HepG2 (cell line): ENCODE measurements around the gene SMARCC1. TPM values are rescaled to one million over a fixed set of nuclear protein-coding genes. Genes with fewer than 3 reads are reported as not detected.

Experiments
- ATAC-seq: fragments of 200-7000 bp; cut with Tn5 transposase; 3 replicates; pipeline ENCODE4 v1.9.1; 2020; ENCODE audit warnings: mild to moderate bottlenecking, moderate library complexity
- BruUV-seq: library from RNA; stranded (reverse); fragments of 400-500 nt; replicated peaks from 2 replicates; lab custom pipeline; 2021; lab: Mats Ljungman, UMichigan
- CTCF ChIA-PET: fragments of 300-600 bp; formaldehyde crosslinking; extraction: SDS; loops from one replicate; lab custom pipeline; 2021; ENCODE audit warnings: low total read pairs, inconsistent platforms, low intra/inter-chr PET ratio; lab: Yijun Ruan, JAX
- POLR2A ChIA-PET: fragments of 350-600 bp; sonication (Branson Sonifier 250); formaldehyde crosslinking; loops from one replicate; lab custom pipeline; 2020; ENCODE audit warnings: antibody characterized with exemption, inconsistent platforms; lab: Yijun Ruan, JAX
- DNase-seq: peaks from one replicate; pipeline ENCODE4 v3.0.0-alpha.2; 2015; ENCODE audit warnings: low spot score
- FAIRE-seq: peaks from 3 replicates; lab custom pipeline; 2011; peaks lifted over from hg19 to GRCh38; lab: Jason Lieb, UNC
- H2AFZ ChIP-seq: one replicate; pipeline ENCODE4 v1.6.1; 2011; ENCODE audit warnings: low read length, inconsistent platforms
- H3K27ac ChIP-seq: fragments of 300-600 bp; 3 replicates; pipeline ENCODE4 v1.8.0; 2011; ENCODE audit warnings: mixed run types, mild to moderate bottlenecking, mixed read lengths, low read length, inconsistent platforms; ENCODE audit not compliant: insufficient read depth; ENCODE audit errors: extremely low read length
- H3K27me3 ChIP-seq, 2 experiments: fragments of 200-600 bp in 1 of 2; 2 replicates in 1 of 2; 3 replicates in 1 of 2; pipeline versions ENCODE4 v1.6.0 to v1.8.0; 2011; ENCODE audit warnings: low read length in 2 of 2, mild to moderate bottlenecking in 2 of 2, moderate library complexity in 2 of 2, inconsistent platforms in 1 of 2; ENCODE audit not compliant: insufficient read depth in 2 of 2, control insufficient read depth in 1 of 2
- H3K36me3 ChIP-seq, 2 experiments: fragments of 200-600 bp in 1 of 2; replicated peaks in 1 of 2; 2 replicates in 1 of 2; 3 replicates in 1 of 2; pipeline versions ENCODE4 v1.5.1 to v1.8.0; 2011; ENCODE audit warnings: low read length in 2 of 2, inconsistent platforms in 1 of 2; ENCODE audit not compliant: insufficient read depth in 2 of 2, control insufficient read depth in 1 of 2
- H3K4me1 ChIP-seq: 2 replicates; pipeline ENCODE4 v1.5.1; 2012; ENCODE audit warnings: low read length, inconsistent platforms; ENCODE audit not compliant: insufficient read depth
- H3K4me2 ChIP-seq: 2 replicates; pipeline ENCODE4 v1.6.0; 2011; ENCODE audit warnings: low read depth, low read length, inconsistent platforms
- H3K4me3 ChIP-seq, 3 experiments: fragments of 200-600 bp in 1 of 3; sonication (generic), shearing (Covaris generic) in 1 of 3; replicated peaks in 1 of 3; 2 replicates each; pipeline ENCODE4 v1.5.1; 2011 to 2016; ENCODE audit warnings: low read length in 3 of 3, inconsistent platforms in 2 of 3, low read depth in 2 of 3, mild to moderate bottlenecking in 2 of 3, control low read depth in 1 of 3, mixed read lengths in 1 of 3; ENCODE audit not compliant: insufficient read depth in 1 of 3
- H3K79me2 ChIP-seq: one replicate; pipeline ENCODE4 v1.6.1; 2011; ENCODE audit warnings: low read length, inconsistent platforms; ENCODE audit not compliant: insufficient read depth
- H3K9ac ChIP-seq: 2 replicates; pipeline ENCODE4 v1.6.0; 2011; ENCODE audit warnings: mild to moderate bottlenecking, low read depth, low read length, inconsistent platforms; ENCODE audit not compliant: insufficient read depth
- H3K9me3 ChIP-seq: 2 replicates; pipeline ENCODE4 v1.5.1; 2012; ENCODE audit warnings: mild to moderate bottlenecking, low read length
- H4K20me1 ChIP-seq: 2 replicates; pipeline ENCODE4 v1.6.0; 2011; ENCODE audit warnings: inconsistent platforms, mild to moderate bottlenecking, low read length, moderate library complexity; ENCODE audit not compliant: insufficient read depth
- CBX5 ChIP-seq: sonication (generic); formaldehyde crosslinking; IDR thresholded peaks from 2 replicates; pipeline ENCODE4 v1.4.0; 2020; ENCODE audit warnings: missing genetic modification reagents, borderline replicate concordance
- JUNB ChIP-seq: sonication (generic); formaldehyde crosslinking; IDR thresholded peaks from 2 replicates; pipeline ENCODE4 v1.8.0; 2022; ENCODE audit warnings: missing genetic modification reagents, mild to moderate bottlenecking, borderline replicate concordance
- JUND ChIP-seq: sonication (generic); formaldehyde crosslinking; IDR thresholded peaks from 2 replicates; pipeline ENCODE4 v1.8.0; 2022; ENCODE audit warnings: mild to moderate bottlenecking, missing genetic modification reagents
- NCOA2 ChIP-seq: sonication (generic); formaldehyde crosslinking; IDR thresholded peaks from 2 replicates; pipeline ENCODE4 v1.8.0; 2022; ENCODE audit warnings: inconsistent platforms
- RARA ChIP-seq: IDR thresholded peaks from 2 replicates; pipeline ENCODE4 v1.6.1; 2016; ENCODE audit warnings: missing genetic modification reagents, missing compliant biosample characterization
- RFXAP ChIP-seq: sonication (generic); formaldehyde crosslinking; IDR thresholded peaks from 2 replicates; pipeline ENCODE4 v1.4.0; 2020; ENCODE audit warnings: missing genetic modification reagents, borderline replicate concordance
- ZNF121 ChIP-seq: sonication (generic); formaldehyde crosslinking; IDR thresholded peaks from 2 replicates; pipeline ENCODE4 v1.5.0; 2020; ENCODE audit warnings: mild to moderate bottlenecking, missing genetic modification reagents
- ZNF274 ChIP-seq: sonication (generic); formaldehyde crosslinking; IDR thresholded peaks from 2 replicates; pipeline ENCODE4 v1.5.1; 2020; ENCODE audit warnings: mild to moderate bottlenecking, missing genetic modification reagents
- ZNF556 ChIP-seq: sonication (generic); formaldehyde crosslinking; IDR thresholded peaks from 2 replicates; pipeline ENCODE4 v1.4.0; 2020; ENCODE audit warnings: mild to moderate bottlenecking, missing genetic modification reagents, borderline replicate concordance
- ZSCAN21 ChIP-seq: sonication (generic); formaldehyde crosslinking; IDR thresholded peaks from 2 replicates; pipeline ENCODE4 v1.8.0; 2022; ENCODE audit warnings: mild to moderate bottlenecking, missing genetic modification reagents, moderate library complexity, borderline replicate concordance
- WGBS: methylation state at CpG from one replicate; pipeline ENCODE4 v1.1.6; 2017; ENCODE audit warnings: low lambda C conversion rate; 5-methylcytosine and 5-hydroxymethylcytosine counted together
- in situ Hi-C: cut with HindIII; loops from 2 replicates; pipeline ENCODE4 v1.10.0; 2017; ENCODE audit warnings: low pct_unique_long_range_greater_than_20kb; ENCODE audit not compliant: extremely low pct_ligation_motif_present
- intact Hi-C: fragments of 100-400 bp; cut with micrococcal nuclease; formaldehyde crosslinking; loops from one replicate; pipeline ENCODE4 v1.10.0; 2022; ENCODE audit not compliant: unreplicated experiment
- polyA plus RNA-seq, 8 experiments: library from polyadenylated mRNA; depleted of rRNA in 3 of 8; stranded (reverse) in 7 of 8; unstranded in 1 of 8; fragments of >200 nt; fragmentation: Illumina TruSeq in 4 of 8; extraction: Trizol in 4 of 8; gene quantifications; 2 replicates each; pipeline versions ENCODE4 v1.2.1 to v1.2.3, GENCODE V29; 2011 to 2016; ENCODE audit warnings: low read depth in 4 of 8, missing spikeins in 1 of 8, mixed read lengths in 1 of 8; ENCODE audit not compliant: insufficient read depth in 1 of 8
- total RNA-seq, 5 experiments: library from RNA; depleted of rRNA; stranded (reverse); fragments of >200 nt; fragmentation: Illumina TruSeq; extraction: Trizol; gene quantifications; 2 replicates each; pipeline ENCODE4 v1.2.3, GENCODE V29; 2016; ENCODE audit warnings: low read depth in 1 of 5
- TF ChIP-seq, protein P1 (sequence below): sonication (generic); formaldehyde crosslinking; IDR thresholded peaks from 2 replicates; pipeline ENCODE4 v1.4.0; 2020; ENCODE audit warnings: mild to moderate bottlenecking, missing genetic modification reagents, borderline replicate concordance
- TF ChIP-seq, protein P2 (sequence below): IDR thresholded peaks from 2 replicates; pipeline ENCODE4 v1.6.1; 2016; ENCODE audit warnings: missing compliant biosample characterization, missing genetic modification reagents, borderline replicate concordance

SMARCC1 gene
- total and polyA plus RNA-seq, 2 of the 13 experiments (the other 11 are each of a cell fraction or from before 2014, with no cell fraction given): 47.9 to 58.4 TPM

- no peak for TF ChIP-seq CBX5 (CRISPR knock-in tag)
- TF ChIP-seq NCOA2 (CRISPR knock-in tag): no peak
- no peak for TF ChIP-seq ZSCAN21 (CRISPR knock-in tag)
- TF ChIP-seq JUND (CRISPR knock-in tag): no peak
Measured at GRCh38 chr3:47772788-47773187, 8.9 kb downstream of the SMARCC1 start (continued).

DNA sequence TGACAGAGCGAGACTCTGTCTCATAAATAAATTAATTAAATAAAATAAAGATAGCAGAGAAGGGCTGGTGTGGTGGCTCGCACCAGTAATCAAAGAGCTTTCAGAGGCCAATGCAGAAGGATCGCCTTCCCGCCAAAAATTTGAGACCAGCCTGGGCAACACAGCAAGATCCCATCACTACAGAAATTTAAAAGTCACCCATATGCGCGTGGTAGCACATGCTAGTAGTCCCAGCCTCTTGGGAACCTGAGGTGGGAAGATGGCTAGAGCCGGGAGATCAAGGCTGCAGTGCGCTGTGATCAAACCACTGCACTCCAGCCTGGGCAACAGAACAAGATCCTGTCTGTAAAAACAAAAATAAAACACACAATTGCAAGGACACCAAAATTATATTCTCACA lies 9.6 kb downstream of the SMARCC1 start:
- no peak for DNase-seq
- TF ChIP-seq ZNF121 (CRISPR knock-in tag) (peak; percentile 67), ZNF274 (no peak), RFXAP (no peak)
- Histone ChIP-seq H3K4me3 (no peak overlapping the region), H3K27me3 (no peaks in the 10 kb centered on the region), H3K36me3 (peaks cover 4 to 33% of the 10 kb centered on the region in 2 experiments; a peak in 4 of 5 replicates), H3K79me2 (peaks cover 78% of the 10 kb centered on the region), H3K9me3 (no peaks in the 10 kb centered on the region), H3K4me1 (peaks cover 4% of the 10 kb centered on the region), H4K20me1 (peaks cover 28% of the 10 kb centered on the region), H3K27ac (no peak overlapping the region), H3K9ac (no peak overlapping the region), H2AFZ (no peak overlapping the region), H3K4me2 (no peak overlapping the region)
- FAIRE-seq: no peak
- BruUV-seq: no TSS peak
- ChIA-PET POLR2A (no interaction called here), CTCF (no interaction called here)
- in situ Hi-C loops: no loop called here
- 96% methylated on average over 8 of the region's 8 CpGs for WGBS
- intact Hi-C loops: no loop called here
- no peak for ATAC-seq

DNA sequence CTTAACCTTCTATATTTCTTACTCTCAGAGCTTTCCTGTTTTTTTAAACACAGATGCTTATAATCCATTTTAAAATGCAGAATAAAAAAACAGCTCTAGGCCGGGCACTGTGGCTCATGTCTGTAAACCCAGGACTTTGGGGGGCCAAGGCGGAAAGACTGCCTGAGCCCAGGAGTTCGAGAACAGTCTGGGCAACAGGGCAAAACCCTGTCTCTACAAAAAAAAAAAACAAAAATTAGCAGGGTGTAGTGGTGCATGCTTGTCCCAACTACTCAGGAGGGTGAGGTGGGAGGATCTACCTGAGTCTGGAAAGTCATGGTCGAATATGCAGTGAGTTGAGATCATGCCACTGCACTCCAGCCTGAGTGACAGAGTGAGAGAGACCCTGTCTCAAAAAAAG lies 15.5 kb downstream of the SMARCC1 start:
- Histone ChIP-seq H3K9me3 (no peaks in the 10 kb centered on the region), H3K27me3 (no peaks in the 10 kb centered on the region), H3K4me3 (no peak overlapping the region), H3K9ac (no peak overlapping the region), H3K79me2 (peaks cover 73% of the 10 kb centered on the region), H4K20me1 (peaks cover 3% of the 10 kb centered on the region; the same call in 1 of the 2 replicates), H3K4me1 (peaks cover 13% of the 10 kb centered on the region), H3K4me2 (no peak overlapping the region), H2AFZ (no peak overlapping the region), H3K36me3 (peaks cover 7 to 57% of the 10 kb centered on the region in 2 experiments), H3K27ac (no peak overlapping the region)
- POLR2A ChIA-PET: no interaction called here
- intact Hi-C loops (no loop called here), in situ Hi-C loops (no loop called here)
- ATAC-seq: no peak
- BruUV-seq: no TSS peak
- FAIRE-seq: no peak
- no peak for DNase-seq
- CTCF ChIA-PET: no interaction called here
- 96% methylated on average over 4 of the region's 4 CpGs for WGBS
- TF ChIP-seq, protein P1, sequence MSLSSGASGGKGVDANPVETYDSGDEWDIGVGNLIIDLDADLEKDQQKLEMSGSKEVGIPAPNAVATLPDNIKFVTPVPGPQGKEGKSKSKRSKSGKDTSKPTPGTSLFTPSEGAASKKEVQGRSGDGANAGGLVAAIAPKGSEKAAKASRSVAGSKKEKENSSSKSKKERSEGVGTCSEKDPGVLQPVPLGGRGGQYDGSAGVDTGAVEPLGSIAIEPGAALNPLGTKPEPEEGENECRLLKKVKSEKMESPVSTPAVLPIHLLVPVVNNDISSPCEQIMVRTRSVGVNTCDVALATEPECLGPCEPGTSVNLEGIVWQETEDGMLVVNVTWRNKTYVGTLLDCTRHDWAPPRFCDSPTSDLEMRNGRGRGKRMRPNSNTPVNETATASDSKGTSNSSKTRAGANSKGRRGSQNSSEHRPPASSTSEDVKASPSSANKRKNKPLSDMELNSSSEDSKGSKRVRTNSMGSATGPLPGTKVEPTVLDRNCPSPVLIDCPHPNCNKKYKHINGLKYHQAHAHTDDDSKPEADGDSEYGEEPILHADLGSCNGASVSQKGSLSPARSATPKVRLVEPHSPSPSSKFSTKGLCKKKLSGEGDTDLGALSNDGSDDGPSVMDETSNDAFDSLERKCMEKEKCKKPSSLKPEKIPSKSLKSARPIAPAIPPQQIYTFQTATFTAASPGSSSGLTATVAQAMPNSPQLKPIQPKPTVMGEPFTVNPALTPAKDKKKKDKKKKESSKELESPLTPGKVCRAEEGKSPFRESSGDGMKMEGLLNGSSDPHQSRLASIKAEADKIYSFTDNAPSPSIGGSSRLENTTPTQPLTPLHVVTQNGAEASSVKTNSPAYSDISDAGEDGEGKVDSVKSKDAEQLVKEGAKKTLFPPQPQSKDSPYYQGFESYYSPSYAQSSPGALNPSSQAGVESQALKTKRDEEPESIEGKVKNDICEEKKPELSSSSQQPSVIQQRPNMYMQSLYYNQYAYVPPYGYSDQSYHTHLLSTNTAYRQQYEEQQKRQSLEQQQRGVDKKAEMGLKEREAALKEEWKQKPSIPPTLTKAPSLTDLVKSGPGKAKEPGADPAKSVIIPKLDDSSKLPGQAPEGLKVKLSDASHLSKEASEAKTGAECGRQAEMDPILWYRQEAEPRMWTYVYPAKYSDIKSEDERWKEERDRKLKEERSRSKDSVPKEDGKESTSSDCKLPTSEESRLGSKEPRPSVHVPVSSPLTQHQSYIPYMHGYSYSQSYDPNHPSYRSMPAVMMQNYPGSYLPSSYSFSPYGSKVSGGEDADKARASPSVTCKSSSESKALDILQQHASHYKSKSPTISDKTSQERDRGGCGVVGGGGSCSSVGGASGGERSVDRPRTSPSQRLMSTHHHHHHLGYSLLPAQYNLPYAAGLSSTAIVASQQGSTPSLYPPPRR (CRISPR knock-in tag): no peak
- no peak for TF ChIP-seq RARA (CRISPR knock-in tag)
- no peak for TF ChIP-seq ZNF556 (CRISPR knock-in tag)
- TF ChIP-seq, protein P2, sequence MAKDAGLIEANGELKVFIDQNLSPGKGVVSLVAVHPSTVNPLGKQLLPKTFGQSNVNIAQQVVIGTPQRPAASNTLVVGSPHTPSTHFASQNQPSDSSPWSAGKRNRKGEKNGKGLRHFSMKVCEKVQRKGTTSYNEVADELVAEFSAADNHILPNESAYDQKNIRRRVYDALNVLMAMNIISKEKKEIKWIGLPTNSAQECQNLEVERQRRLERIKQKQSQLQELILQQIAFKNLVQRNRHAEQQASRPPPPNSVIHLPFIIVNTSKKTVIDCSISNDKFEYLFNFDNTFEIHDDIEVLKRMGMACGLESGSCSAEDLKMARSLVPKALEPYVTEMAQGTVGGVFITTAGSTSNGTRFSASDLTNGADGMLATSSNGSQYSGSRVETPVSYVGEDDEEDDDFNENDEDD (CRISPR knock-in tag): no peak
- TF ChIP-seq JUNB: no peak
